AG04449 (cell line): ENCODE measurements around the gene CCDC154.
"Not testable (repeated sequence)": the region's sequence is repeated elsewhere in the genome, so short reads cannot be mapped to it uniquely, and the experiment has no call there.

ENCODE experiments used
- CTCF ChIA-PET: fragments of 350-600 bp; formaldehyde crosslinking; extraction: SDS; loops from one replicate; lab custom pipeline; 2021; ENCODE audit warnings: antibody characterized with exemption; lab: Yijun Ruan, JAX
- POLR2A ChIA-PET: fragments of 400-600, 350-600 bp; formaldehyde crosslinking; extraction: SDS; loops from one replicate; lab custom pipeline; 2020; ENCODE audit warnings: antibody characterized with exemption, inconsistent platforms; lab: Yijun Ruan, JAX
- DNase-seq: peaks from one replicate; pipeline ENCODE4 v3.0.0-alpha.2; 2010; ENCODE audit warnings: low read depth, low spot score
- H3K4me3 ChIP-seq: 2 replicates; pipeline ENCODE4 v1.5.1; 2011; ENCODE audit warnings: low read depth, mild to moderate bottlenecking, control low read depth, low read length
- CTCF ChIP-seq: IDR thresholded peaks from one replicate; pipeline ENCODE4 v1.5.1; 2011; ENCODE audit warnings: mild to moderate bottlenecking, moderate library complexity, low read length, control low read depth, inconsistent platforms; ENCODE audit not compliant: insufficient read depth; ENCODE audit errors: missing control alignments

The CCDC154 gene

GRCh38 chr16:1474082-1474795, 29.9 kb upstream of the CCDC154 start:
- DNase-seq, result no peak
- ChIA-PET POLR2A (no interaction called here), CTCF (no interaction called here)
- H3K4me3 ChIP-seq, result peak overlapping the region; percentile 74
- TF ChIP-seq CTCF, result no peak

- TF ChIP-seq CTCF, result no peak
- no peak for DNase-seq
- CTCF ChIA-PET, result no interaction called here
- H3K4me3 ChIP-seq, result no peak overlapping the region
- POLR2A ChIA-PET, result no interaction called here
Measured at GRCh38 chr16:1472974-1473373, 28.6 kb upstream of the CCDC154 start.

GRCh38 chr16:1471569-1472194, 27.3 kb upstream of the CCDC154 start:
- TF ChIP-seq CTCF, result no peak
- ChIA-PET CTCF (no interaction called here), POLR2A (no interaction called here)
- no peak for DNase-seq
- H3K4me3 ChIP-seq, result no peak overlapping the region

- DNase-seq, result no peak
- no peak for TF ChIP-seq CTCF
- POLR2A ChIA-PET, result no interaction called here
- H3K4me3 ChIP-seq, result no peak overlapping the region
- CTCF ChIA-PET, result no interaction called here
Measured at GRCh38 chr16:1470481-1471251, 26.3 kb upstream of the CCDC154 start.

GRCh38 chr16:1469693-1470201, 25.4 kb upstream of the CCDC154 start:
- ChIA-PET POLR2A (no interaction called here), CTCF (no interaction called here)
- H3K4me3 ChIP-seq, result no peak overlapping the region
- no peak for DNase-seq
- TF ChIP-seq CTCF, result no peak

- DNase-seq, H3K4me3 ChIP-seq, CTCF ChIA-PET, POLR2A ChIA-PET: not testable (repeated sequence)
Measured at GRCh38 chr16:1469141-1469540, 24.8 kb upstream of the CCDC154 start.
